Dendritic cell treated with granulocyte-macrophage colony-stimulating factor and Interleukin-4, amounts not matched to agents 40 ng/mL and 50 ng/mL, for 4 days (primary cell): ENCODE measurements around the gene BPIFB1.

ENCODE experiments used
- H3K27ac Mint-ChIP-seq: one replicate; pipeline ENCODE4 v1.8.0; 2022; ENCODE audit warnings: mild to moderate bottlenecking, mixed read lengths
- H3K27me3 Mint-ChIP-seq: one replicate; pipeline ENCODE4 v1.8.0; 2022; ENCODE audit warnings: mild to moderate bottlenecking, mixed read lengths
- H3K36me3 Mint-ChIP-seq: one replicate; pipeline ENCODE4 v1.8.0; 2022; ENCODE audit warnings: low read depth, mixed read lengths
- H3K4me1 Mint-ChIP-seq: one replicate; pipeline ENCODE4 v1.8.0; 2022; ENCODE audit warnings: low read depth, mixed read lengths
- H3K4me3 Mint-ChIP-seq: one replicate; pipeline ENCODE4 v1.8.0; 2022; ENCODE audit warnings: mild to moderate bottlenecking, moderate library complexity, mixed read lengths
- H3K9me3 Mint-ChIP-seq: one replicate; pipeline ENCODE4 v1.8.0; 2022; ENCODE audit warnings: mixed read lengths
- intact Hi-C: fragments of 100-400 bp; cut with micrococcal nuclease; formaldehyde crosslinking; loops from one replicate; pipeline ENCODE4 v1.15.0; 2022

The BPIFB1 gene

GRCh38 chr20:33313686-33314314, 30.8 kb downstream of the BPIFB1 start:
- intact Hi-C loops = no loop called here

GRCh38 chr20:33316343-33316742, 33.3 kb downstream of the BPIFB1 start:
- H3K4me3 Mint-ChIP-seq = no peak overlapping the region

More at GRCh38 chr20:33313686-33314314, 30.8 kb downstream of the BPIFB1 start:
- Mint-ChIP-seq H3K27me3 (peaks cover 2% of the 10 kb centered on the region), H3K4me1 (no peaks in the 10 kb centered on the region), H3K27ac (no peak overlapping the region), H3K4me3 (no peak overlapping the region), H3K36me3 (no peaks in the 10 kb centered on the region), H3K9me3 (no peaks in the 10 kb centered on the region)

GRCh38 chr20:33316958-33317357, 33.9 kb downstream of the BPIFB1 start:
- Mint-ChIP-seq H3K9me3 (no peaks in the 10 kb centered on the region), H3K27ac (no peak overlapping the region), H3K4me3 (no peak overlapping the region), H3K27me3 (peaks cover 2% of the 10 kb centered on the region), H3K4me1 (no peaks in the 10 kb centered on the region), H3K36me3 (no peaks in the 10 kb centered on the region)
- intact Hi-C loops = no loop called here

More at GRCh38 chr20:33316343-33316742, 33.3 kb downstream of the BPIFB1 start:
- Mint-ChIP-seq H3K27ac (no peak overlapping the region), H3K36me3 (no peaks in the 10 kb centered on the region), H3K4me1 (no peaks in the 10 kb centered on the region), H3K27me3 (peaks cover 2% of the 10 kb centered on the region), H3K9me3 (no peaks in the 10 kb centered on the region)
- intact Hi-C loops = no loop called here

- Mint-ChIP-seq H3K9me3 (no peaks in the 10 kb centered on the region), H3K4me1 (no peaks in the 10 kb centered on the region), H3K27ac (no peak overlapping the region), H3K27me3 (peaks cover 2% of the 10 kb centered on the region), H3K36me3 (no peaks in the 10 kb centered on the region), H3K4me3 (no peak overlapping the region)
- intact Hi-C loops = no loop called here
Measured at GRCh38 chr20:33317424-33318095, 34.5 kb downstream of the BPIFB1 start.

GRCh38 chr20:33318096-33318429, 35.0 kb downstream of the BPIFB1 start:
- Mint-ChIP-seq H3K4me3 (no peak overlapping the region), H3K36me3 (no peaks in the 10 kb centered on the region), H3K27ac (no peak overlapping the region), H3K9me3 (no peaks in the 10 kb centered on the region), H3K4me1 (no peaks in the 10 kb centered on the region), H3K27me3 (peaks cover 2% of the 10 kb centered on the region)
- intact Hi-C loops = no loop called here

- no peaks in the 10 kb centered on the region for H3K36me3 Mint-ChIP-seq
- no peaks in the 10 kb centered on the region for H3K4me1 Mint-ChIP-seq
- intact Hi-C loops = no loop called here
- H3K27me3 Mint-ChIP-seq = peaks cover 4% of the 10 kb centered on the region
- H3K4me3 Mint-ChIP-seq = no peak overlapping the region
- H3K9me3 Mint-ChIP-seq = no peaks in the 10 kb centered on the region
- no peak overlapping the region for H3K27ac Mint-ChIP-seq
Measured at GRCh38 chr20:33320006-33320405, 37.0 kb downstream of the BPIFB1 start.

- Mint-ChIP-seq H3K4me1 (no peaks in the 10 kb centered on the region), H3K4me3 (no peak overlapping the region), H3K27me3 (peaks cover 3% of the 10 kb centered on the region), H3K9me3 (no peaks in the 10 kb centered on the region), H3K27ac (no peak overlapping the region), H3K36me3 (no peaks in the 10 kb centered on the region)
- intact Hi-C loops = no loop called here
Measured at GRCh38 chr20:33322456-33322855, 39.4 kb downstream of the BPIFB1 start.

GRCh38 chr20:33323236-33323635, 40.2 kb downstream of the BPIFB1 start:
- Mint-ChIP-seq H3K27ac (no peak overlapping the region), H3K4me1 (no peaks in the 10 kb centered on the region)

GRCh38 chr20:33325350-33325749, 42.3 kb downstream of the BPIFB1 start:
- Mint-ChIP-seq H3K4me1 (no peaks in the 10 kb centered on the region), H3K27ac (no peak overlapping the region), H3K27me3 (peaks cover 2% of the 10 kb centered on the region), H3K9me3 (no peaks in the 10 kb centered on the region), H3K4me3 (no peak overlapping the region), H3K36me3 (no peaks in the 10 kb centered on the region)
- intact Hi-C loops = no loop called here

More at GRCh38 chr20:33323236-33323635, 40.2 kb downstream of the BPIFB1 start:
- Mint-ChIP-seq H3K27me3 (peaks cover 1% of the 10 kb centered on the region), H3K9me3 (no peaks in the 10 kb centered on the region), H3K4me3 (no peak overlapping the region), H3K36me3 (no peaks in the 10 kb centered on the region)
- intact Hi-C loops = no loop called here

- H3K4me1 Mint-ChIP-seq = no peaks in the 10 kb centered on the region
- intact Hi-C loops = no loop called here
Measured at GRCh38 chr20:33328157-33329137, 45.4 kb downstream of the BPIFB1 start.

GRCh38 chr20:33332905-33333456, 50.0 kb downstream of the BPIFB1 start:
- no peak overlapping the region for H3K27ac Mint-ChIP-seq
- no peaks in the 10 kb centered on the region for H3K9me3 Mint-ChIP-seq
- intact Hi-C loops = no loop called here
- H3K27me3 Mint-ChIP-seq = peaks cover 7% of the 10 kb centered on the region
- H3K4me3 Mint-ChIP-seq = no peak overlapping the region
- H3K36me3 Mint-ChIP-seq = no peaks in the 10 kb centered on the region
- H3K4me1 Mint-ChIP-seq = no peaks in the 10 kb centered on the region

More at GRCh38 chr20:33328157-33329137, 45.4 kb downstream of the BPIFB1 start:
- Mint-ChIP-seq H3K4me3 (no peak overlapping the region), H3K9me3 (no peaks in the 10 kb centered on the region), H3K27me3 (peaks cover 2% of the 10 kb centered on the region), H3K27ac (no peak overlapping the region), H3K36me3 (no peaks in the 10 kb centered on the region)

- no peaks in the 10 kb centered on the region for H3K36me3 Mint-ChIP-seq
- no peak overlapping the region for H3K27ac Mint-ChIP-seq
- no peaks in the 10 kb centered on the region for H3K4me1 Mint-ChIP-seq
- H3K9me3 Mint-ChIP-seq = no peaks in the 10 kb centered on the region
- no peak overlapping the region for H3K4me3 Mint-ChIP-seq
- intact Hi-C loops = no loop called here
- H3K27me3 Mint-ChIP-seq = peaks cover 7% of the 10 kb centered on the region
Measured at GRCh38 chr20:33333616-33334015, 50.6 kb downstream of the BPIFB1 start.

GRCh38 chr20:33334111-33334510, 51.1 kb downstream of the BPIFB1 start:
- Mint-ChIP-seq H3K27me3 (peaks cover 6% of the 10 kb centered on the region), H3K4me1 (no peaks in the 10 kb centered on the region), H3K9me3 (no peaks in the 10 kb centered on the region), H3K36me3 (no peaks in the 10 kb centered on the region), H3K27ac (no peak overlapping the region), H3K4me3 (no peak overlapping the region)
- intact Hi-C loops = no loop called here

- no peak overlapping the region for H3K27ac Mint-ChIP-seq
- peaks cover 6% of the 10 kb centered on the region for H3K27me3 Mint-ChIP-seq
- H3K4me3 Mint-ChIP-seq = no peak overlapping the region
- H3K9me3 Mint-ChIP-seq = no peaks in the 10 kb centered on the region
- intact Hi-C loops = no loop called here
- no peaks in the 10 kb centered on the region for H3K36me3 Mint-ChIP-seq
- no peaks in the 10 kb centered on the region for H3K4me1 Mint-ChIP-seq
Measured at GRCh38 chr20:33336375-33336774, 53.4 kb downstream of the BPIFB1 start.
